ENCODE measurements around the gene APOBEC2. TPM values are rescaled to one million over a fixed set of nuclear protein-coding genes. Genes with fewer than 3 reads are reported as not detected.

The APOBEC2 gene
- total and polyA plus RNA-seq, 4 donors = not detected

DNA sequence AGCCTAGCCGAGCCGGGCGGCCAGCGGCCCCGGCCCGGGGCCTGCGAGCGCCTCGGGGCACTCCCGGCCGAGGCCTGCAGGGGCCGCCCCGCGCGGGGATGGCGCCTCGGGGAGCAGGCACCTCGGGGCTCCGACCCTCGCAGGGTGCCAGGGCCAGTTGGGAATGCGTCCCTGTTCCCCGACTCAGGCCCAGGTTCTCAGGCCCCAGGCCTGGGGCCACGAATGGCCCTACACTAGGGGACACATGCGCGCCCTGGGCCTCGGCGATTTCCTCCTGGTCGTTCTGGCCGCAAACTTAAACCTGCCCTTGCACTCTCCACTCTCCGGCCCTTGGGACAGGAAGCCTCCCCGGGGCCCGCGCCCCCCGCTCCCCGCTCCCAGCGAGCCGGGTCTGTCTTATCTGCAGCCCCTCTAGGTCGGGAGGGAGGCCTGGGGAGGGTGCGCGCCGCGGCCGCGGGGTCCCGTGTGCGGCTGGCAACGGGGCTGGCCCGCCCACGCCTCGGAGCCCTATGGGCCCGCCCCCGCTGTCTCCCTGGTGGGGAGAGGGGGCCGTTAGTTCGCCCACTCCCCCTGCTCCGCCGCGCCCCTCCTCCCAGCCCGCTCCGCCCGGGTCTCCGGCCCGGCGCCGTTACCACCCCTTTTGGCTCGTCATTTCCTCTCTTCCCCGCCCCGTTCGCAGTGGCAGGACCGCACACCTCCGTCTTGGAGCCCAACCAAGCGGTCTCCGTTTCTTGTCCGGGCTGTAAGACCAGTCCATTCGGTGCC is 20.4 kb downstream of the APOBEC2 start:
- WGBS, 2 donors = 0 to 1% methylated on average over 53 to 74 of the region's 74 CpGs
- Histone ChIP-seq H3K9me3 (ENCODE audit: control insufficient read depth, low read length) (no peaks in the 10 kb centered on the region), H3K27me3 (ENCODE audit: control insufficient read depth in 1 of 2, insufficient read depth in 2 of 2, low read length in 1 of 2) (no peaks in the 10 kb centered on the region), H3K27ac (ENCODE audit: low read depth in 1 of 2, low read length in 2 of 2) (peak overlapping the region; percentile 75 to 88), H3K4me1 (ENCODE audit: control insufficient read depth in 1 of 2, insufficient read depth in 2 of 2, low read length in 2 of 2) (no peaks in the 10 kb centered on the region), H3K36me3 (ENCODE audit: control insufficient read depth in 1 of 2, insufficient read depth in 2 of 2, low read length in 1 of 2) (no peaks in the 10 kb centered on the region), H3K4me3 (ENCODE audit: low read length in 2 of 2) (peak overlapping the region; percentile 32 to 50)
- peak; percentile 89 to 94 for DNase-seq
- intact Hi-C loops (cut with DNase I) = loop anchor here in 1 of 2 donors (5.0 to 10.0 kb wide), 2 partner anchors 1651 to 1729 kb away; no protein-coding TSS in a partner anchor
- ATAC-seq (ENCODE audit: low FRiP score) = peak; percentile 20

DNA sequence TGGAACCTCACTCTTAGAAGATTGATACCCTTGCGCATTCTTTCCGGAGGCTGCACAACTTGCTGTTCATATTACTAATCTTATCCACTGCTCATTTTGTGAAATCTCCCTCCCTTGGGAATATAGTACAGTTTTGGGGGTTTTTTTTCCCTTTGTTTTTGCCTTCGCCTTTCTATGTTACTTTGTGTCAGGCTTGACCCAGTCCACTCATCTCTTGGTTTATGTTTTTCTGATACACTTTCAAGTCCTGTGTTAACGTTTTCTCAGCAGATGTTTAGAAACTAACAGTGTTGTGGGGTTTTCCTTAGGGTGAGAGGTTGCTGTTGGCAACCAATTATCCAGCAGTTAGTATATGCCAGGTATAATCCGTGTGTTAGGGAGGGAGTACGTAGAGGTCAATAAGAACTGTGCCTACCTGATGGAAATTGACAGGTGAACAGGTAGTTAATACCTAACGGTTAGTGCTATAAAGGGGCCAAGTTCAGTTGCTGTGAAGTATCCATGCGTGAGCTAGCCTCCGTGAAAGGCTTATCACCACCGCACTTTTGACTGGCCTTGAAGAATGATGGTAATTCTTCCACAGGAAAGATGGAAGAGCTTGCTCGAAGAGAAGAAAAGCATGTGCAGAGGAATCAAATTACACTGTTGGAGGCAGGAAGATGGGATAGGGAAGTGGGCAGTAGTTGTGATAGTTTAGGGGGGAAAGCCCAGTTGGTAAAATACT is 21.1 kb downstream of the APOBEC2 start:
- peak overlapping the region; percentile 32 to 50 for H3K4me3 ChIP-seq (ENCODE audit: low read length in 2 of 2)
- no peaks in the 10 kb centered on the region for H3K36me3 ChIP-seq (ENCODE audit: control insufficient read depth in 1 of 2, insufficient read depth in 2 of 2, low read length in 1 of 2)
- peak overlapping the region; percentile 75 to 88 for H3K27ac ChIP-seq (ENCODE audit: low read depth in 1 of 2, low read length in 2 of 2)
- 2 to 3% methylated on average over 11 of the region's 11 CpGs for WGBS, 2 donors
- no peaks in the 10 kb centered on the region for H3K4me1 ChIP-seq (ENCODE audit: control insufficient read depth in 1 of 2, insufficient read depth in 2 of 2, low read length in 2 of 2)
- no peaks in the 10 kb centered on the region for H3K9me3 ChIP-seq (ENCODE audit: control insufficient read depth, low read length)
- no peaks in the 10 kb centered on the region for H3K27me3 ChIP-seq (ENCODE audit: control insufficient read depth in 1 of 2, insufficient read depth in 2 of 2, low read length in 1 of 2)
- DNase-seq (no peak), ATAC-seq (ENCODE audit: low FRiP score) (no peak)
- intact Hi-C loops (cut with DNase I) = loop anchor here in 1 of 2 donors (5.0 to 10.0 kb wide), 2 partner anchors 1652 to 1729 kb away; no protein-coding TSS in a partner anchor

DNA sequence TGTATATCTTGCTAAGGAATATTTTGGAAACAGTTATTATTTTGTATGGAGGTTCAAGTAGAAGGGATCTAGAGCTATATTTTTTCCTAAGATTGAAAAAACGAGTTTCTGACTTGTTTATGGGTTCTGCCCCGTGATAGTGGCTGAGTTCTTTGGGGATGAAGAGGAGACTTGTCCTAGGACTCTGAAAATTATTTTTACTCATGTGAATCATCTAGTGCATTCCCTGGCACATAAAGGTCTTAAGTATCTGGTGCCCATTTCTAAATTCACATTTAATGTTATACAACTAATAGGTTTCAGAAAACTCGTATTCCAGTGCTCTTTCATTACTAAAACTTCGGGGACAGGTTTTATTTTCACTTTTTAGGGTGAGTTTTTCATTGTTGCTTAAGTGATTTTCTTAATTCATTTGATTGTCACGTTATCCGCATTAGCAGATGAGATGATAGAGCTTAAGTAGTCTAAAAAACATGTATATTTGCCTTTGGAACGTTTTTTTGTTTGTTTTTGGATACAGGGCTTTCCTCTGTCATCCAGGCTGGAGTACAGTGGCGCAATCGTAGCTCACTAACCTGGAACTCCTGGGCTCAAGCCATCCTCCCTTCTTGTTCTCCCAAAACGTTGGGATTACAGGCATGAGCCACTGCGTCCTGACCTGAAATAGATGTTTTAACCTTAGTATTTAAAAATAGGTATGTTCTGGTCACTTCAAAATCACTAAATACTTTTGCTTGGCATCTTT is 21.9 kb downstream of the APOBEC2 start:
- Histone ChIP-seq H3K27me3 (ENCODE audit: control insufficient read depth in 1 of 2, insufficient read depth in 2 of 2, low read length in 1 of 2) (no peaks in the 10 kb centered on the region), H3K27ac (ENCODE audit: low read depth in 1 of 2, low read length in 2 of 2) (peak overlapping the region in 1 of 2 donors; percentile 88), H3K4me3 (ENCODE audit: low read length in 2 of 2) (no peak overlapping the region), H3K9me3 (ENCODE audit: control insufficient read depth, low read length) (no peaks in the 10 kb centered on the region), H3K4me1 (ENCODE audit: control insufficient read depth in 1 of 2, insufficient read depth in 2 of 2, low read length in 2 of 2) (no peaks in the 10 kb centered on the region), H3K36me3 (ENCODE audit: control insufficient read depth in 1 of 2, insufficient read depth in 2 of 2, low read length in 1 of 2) (no peaks in the 10 kb centered on the region)
- 37 to 38% methylated on average over 11 of the region's 11 CpGs for WGBS, 2 donors
- intact Hi-C loops (cut with DNase I) = loop anchor here in 1 of 2 donors (5.0 to 10.0 kb wide), 2 partner anchors 1653 to 1730 kb away; no protein-coding TSS in a partner anchor
- no peak for ATAC-seq (ENCODE audit: low FRiP score)
- no peak for DNase-seq

DNA sequence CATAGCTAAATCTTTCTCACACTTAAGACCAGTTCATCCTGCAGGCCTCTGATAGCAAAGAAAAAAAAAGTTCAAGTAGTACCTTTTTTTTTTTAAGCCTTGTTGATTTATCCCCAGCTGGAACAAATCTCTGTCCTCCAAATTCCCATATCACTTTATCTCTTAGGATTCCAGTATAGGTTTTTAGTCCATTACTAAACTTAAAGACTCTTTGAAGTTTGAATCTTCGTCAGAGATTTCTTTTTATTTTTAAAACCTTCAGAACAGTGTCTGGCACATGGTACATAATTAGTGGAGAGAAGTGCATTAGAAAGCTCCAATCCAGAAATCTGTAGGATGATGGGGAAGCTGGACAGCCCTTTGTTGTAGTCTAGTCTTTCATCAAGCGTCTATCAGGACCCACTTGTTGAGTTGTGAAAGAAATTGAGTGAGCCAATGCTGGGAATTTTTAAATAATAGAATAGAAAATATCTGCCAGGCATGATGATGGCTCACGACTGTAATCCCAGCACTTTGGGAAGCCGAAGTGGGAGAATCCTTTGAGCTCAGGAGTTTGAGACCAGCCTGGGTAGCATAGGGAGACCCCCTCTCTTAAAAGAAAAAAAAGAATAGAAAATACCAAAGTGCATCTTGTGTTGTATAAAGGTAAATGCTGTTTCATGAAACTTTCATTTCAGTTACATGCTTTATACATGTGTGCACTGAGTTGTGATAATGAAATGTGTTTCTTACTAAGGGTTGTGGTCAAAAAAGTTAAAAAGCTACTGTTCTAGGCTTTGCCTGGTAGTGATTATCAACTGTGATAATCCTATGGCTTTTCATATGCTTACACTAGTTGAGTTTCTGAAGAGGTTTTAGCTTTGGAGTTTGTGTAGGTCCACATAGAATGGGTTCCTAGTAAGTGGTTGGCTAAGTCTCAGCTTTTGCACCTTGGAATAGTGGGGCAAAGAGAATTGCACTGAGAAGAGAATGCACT is 22.9 kb downstream of the APOBEC2 start:
- no peaks in the 10 kb centered on the region for H3K4me1 ChIP-seq (ENCODE audit: control insufficient read depth in 1 of 2, insufficient read depth in 2 of 2, low read length in 2 of 2)
- no peak for ATAC-seq (ENCODE audit: low FRiP score)
- H3K27ac ChIP-seq (ENCODE audit: low read depth in 1 of 2, low read length in 2 of 2) = peak overlapping the region in 1 of 2 donors; percentile 7
- 53 to 65% methylated on average over 4 of the region's 4 CpGs for WGBS, 2 donors
- DNase-seq = no peak
- peaks cover 0 to 4% of the 10 kb centered on the region in 2 donors for H3K36me3 ChIP-seq (ENCODE audit: control insufficient read depth in 1 of 2, insufficient read depth in 2 of 2, low read length in 1 of 2)
- intact Hi-C loops (cut with DNase I) = loop anchor here in 1 of 2 donors (10.0 kb wide), 1 partner anchor 1731 kb away; no protein-coding TSS in a partner anchor
- no peaks in the 10 kb centered on the region for H3K27me3 ChIP-seq (ENCODE audit: control insufficient read depth in 1 of 2, insufficient read depth in 2 of 2, low read length in 1 of 2)
- no peak overlapping the region for H3K4me3 ChIP-seq (ENCODE audit: low read length in 2 of 2)
- H3K9me3 ChIP-seq (ENCODE audit: control insufficient read depth, low read length) = no peaks in the 10 kb centered on the region

DNA sequence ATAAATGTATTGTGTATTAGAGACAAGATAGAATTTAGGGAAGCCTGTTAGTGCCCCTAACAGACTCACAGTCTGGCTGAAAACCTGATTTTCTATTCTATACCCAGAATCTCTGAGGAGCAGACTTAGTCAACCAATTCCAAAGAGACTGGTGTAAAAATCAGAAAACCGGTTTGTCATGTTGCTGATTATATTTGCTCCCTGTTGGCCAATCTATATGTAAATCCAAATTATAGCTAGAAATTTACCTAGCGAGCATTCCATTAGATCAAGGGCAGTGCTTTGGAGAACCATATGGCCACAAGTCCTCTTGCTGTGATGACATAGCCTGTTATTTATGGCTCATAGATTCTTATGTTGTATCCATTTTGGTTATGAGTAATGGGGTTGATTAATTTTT is 24.5 kb downstream of the APOBEC2 start:
- Histone ChIP-seq H3K4me1 (ENCODE audit: control insufficient read depth in 1 of 2, insufficient read depth in 2 of 2, low read length in 2 of 2) (no peaks in the 10 kb centered on the region), H3K9me3 (ENCODE audit: control insufficient read depth, low read length) (no peaks in the 10 kb centered on the region), H3K27me3 (ENCODE audit: control insufficient read depth in 1 of 2, insufficient read depth in 2 of 2, low read length in 1 of 2) (no peaks in the 10 kb centered on the region), H3K27ac (ENCODE audit: low read depth in 1 of 2, low read length in 2 of 2) (no peak overlapping the region), H3K4me3 (ENCODE audit: low read length in 2 of 2) (no peak overlapping the region), H3K36me3 (ENCODE audit: control insufficient read depth in 1 of 2, insufficient read depth in 2 of 2, low read length in 1 of 2) (peaks cover 0 to 4% of the 10 kb centered on the region in 2 donors)
- 91 to 93% methylated on average over 2 of the region's 2 CpGs for WGBS, 2 donors
- ATAC-seq (ENCODE audit: low FRiP score) (no peak), DNase-seq (no peak)
- intact Hi-C loops (cut with DNase I) = loop anchor here in 1 of 2 donors (10.0 kb wide), 1 partner anchor 1733 kb away; no protein-coding TSS in a partner anchor

DNA sequence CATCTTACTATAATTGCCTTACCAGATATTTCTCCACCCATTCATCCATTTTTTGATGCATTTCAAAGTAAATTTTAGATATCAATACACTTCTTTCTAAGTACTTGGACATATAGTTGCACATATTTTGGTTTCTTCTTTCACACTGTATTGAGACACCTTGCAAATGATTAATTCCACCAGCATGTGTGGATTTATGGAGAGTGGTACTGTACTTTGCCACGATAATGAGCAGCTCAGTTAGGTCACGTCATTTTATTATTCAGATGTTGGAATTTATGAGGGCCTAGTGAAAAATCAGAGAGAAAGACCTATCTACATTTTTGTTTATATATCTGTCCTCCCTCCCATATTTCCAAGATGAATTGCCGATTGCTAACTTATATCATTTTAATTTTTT is 25.1 kb downstream of the APOBEC2 start:
- Histone ChIP-seq H3K27ac (ENCODE audit: low read depth in 1 of 2, low read length in 2 of 2) (no peak overlapping the region), H3K9me3 (ENCODE audit: control insufficient read depth, low read length) (no peaks in the 10 kb centered on the region), H3K27me3 (ENCODE audit: control insufficient read depth in 1 of 2, insufficient read depth in 2 of 2, low read length in 1 of 2) (no peaks in the 10 kb centered on the region), H3K4me1 (ENCODE audit: control insufficient read depth in 1 of 2, insufficient read depth in 2 of 2, low read length in 2 of 2) (no peaks in the 10 kb centered on the region), H3K36me3 (ENCODE audit: control insufficient read depth in 1 of 2, insufficient read depth in 2 of 2, low read length in 1 of 2) (peaks cover 0 to 4% of the 10 kb centered on the region in 2 donors), H3K4me3 (ENCODE audit: low read length in 2 of 2) (no peak overlapping the region)
- ATAC-seq (ENCODE audit: low FRiP score) (no peak), DNase-seq (no peak)
- 89 to 93% methylated on average over 3 of the region's 3 CpGs for WGBS, 2 donors
- intact Hi-C loops (cut with DNase I) = loop anchor here in 1 of 2 donors (10.0 kb wide), 1 partner anchor 1733 kb away; no protein-coding TSS in a partner anchor

DNA sequence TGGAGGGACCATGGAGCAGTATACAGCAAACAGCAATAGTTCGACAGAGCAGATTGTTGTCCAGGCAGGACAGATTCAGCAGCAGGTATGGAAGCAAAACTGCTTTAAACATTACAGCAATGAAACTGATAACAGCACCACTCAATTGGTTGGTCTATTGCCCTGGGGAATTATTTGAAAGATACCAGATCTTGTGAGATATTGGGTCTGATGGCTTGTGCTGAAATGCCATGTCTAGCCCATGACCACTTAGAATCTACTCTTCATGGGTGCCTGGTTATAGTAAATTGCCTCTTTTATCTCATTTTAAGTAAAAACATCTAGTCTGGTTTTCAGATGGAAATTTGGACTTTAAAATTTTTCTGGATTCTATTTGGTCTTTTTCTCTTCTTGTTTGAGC is 26.1 kb downstream of the APOBEC2 start:
- no peak overlapping the region for H3K4me3 ChIP-seq (ENCODE audit: low read length in 2 of 2)
- H3K9me3 ChIP-seq (ENCODE audit: control insufficient read depth, low read length) = no peaks in the 10 kb centered on the region
- peaks cover 0 to 4% of the 10 kb centered on the region in 2 donors for H3K36me3 ChIP-seq (ENCODE audit: control insufficient read depth in 1 of 2, insufficient read depth in 2 of 2, low read length in 1 of 2)
- no peaks in the 10 kb centered on the region for H3K4me1 ChIP-seq (ENCODE audit: control insufficient read depth in 1 of 2, insufficient read depth in 2 of 2, low read length in 2 of 2)
- intact Hi-C loops (cut with DNase I) = loop anchor here in 1 of 2 donors (10.0 kb wide), 1 partner anchor 1734 kb away; no protein-coding TSS in a partner anchor
- DNase-seq (no peak), ATAC-seq (ENCODE audit: low FRiP score) (no peak)
- no peak overlapping the region for H3K27ac ChIP-seq (ENCODE audit: low read depth in 1 of 2, low read length in 2 of 2)
- 96 to 99% methylated on average over 1 of the region's 1 CpG for WGBS, 2 donors
- no peaks in the 10 kb centered on the region for H3K27me3 ChIP-seq (ENCODE audit: control insufficient read depth in 1 of 2, insufficient read depth in 2 of 2, low read length in 1 of 2)
